HG02571 (cell line): ENCODE measurements around the gene NAV3.

ENCODE experiments used
- ATAC-seq: cut with Tn5 transposase; IDR thresholded peaks from one replicate; pipeline ENCODE4 v1.9.1; 2021; ENCODE audit warnings: mild to moderate bottlenecking, moderate library complexity; ENCODE audit not compliant: unreplicated experiment

NAV3 gene, protein sequence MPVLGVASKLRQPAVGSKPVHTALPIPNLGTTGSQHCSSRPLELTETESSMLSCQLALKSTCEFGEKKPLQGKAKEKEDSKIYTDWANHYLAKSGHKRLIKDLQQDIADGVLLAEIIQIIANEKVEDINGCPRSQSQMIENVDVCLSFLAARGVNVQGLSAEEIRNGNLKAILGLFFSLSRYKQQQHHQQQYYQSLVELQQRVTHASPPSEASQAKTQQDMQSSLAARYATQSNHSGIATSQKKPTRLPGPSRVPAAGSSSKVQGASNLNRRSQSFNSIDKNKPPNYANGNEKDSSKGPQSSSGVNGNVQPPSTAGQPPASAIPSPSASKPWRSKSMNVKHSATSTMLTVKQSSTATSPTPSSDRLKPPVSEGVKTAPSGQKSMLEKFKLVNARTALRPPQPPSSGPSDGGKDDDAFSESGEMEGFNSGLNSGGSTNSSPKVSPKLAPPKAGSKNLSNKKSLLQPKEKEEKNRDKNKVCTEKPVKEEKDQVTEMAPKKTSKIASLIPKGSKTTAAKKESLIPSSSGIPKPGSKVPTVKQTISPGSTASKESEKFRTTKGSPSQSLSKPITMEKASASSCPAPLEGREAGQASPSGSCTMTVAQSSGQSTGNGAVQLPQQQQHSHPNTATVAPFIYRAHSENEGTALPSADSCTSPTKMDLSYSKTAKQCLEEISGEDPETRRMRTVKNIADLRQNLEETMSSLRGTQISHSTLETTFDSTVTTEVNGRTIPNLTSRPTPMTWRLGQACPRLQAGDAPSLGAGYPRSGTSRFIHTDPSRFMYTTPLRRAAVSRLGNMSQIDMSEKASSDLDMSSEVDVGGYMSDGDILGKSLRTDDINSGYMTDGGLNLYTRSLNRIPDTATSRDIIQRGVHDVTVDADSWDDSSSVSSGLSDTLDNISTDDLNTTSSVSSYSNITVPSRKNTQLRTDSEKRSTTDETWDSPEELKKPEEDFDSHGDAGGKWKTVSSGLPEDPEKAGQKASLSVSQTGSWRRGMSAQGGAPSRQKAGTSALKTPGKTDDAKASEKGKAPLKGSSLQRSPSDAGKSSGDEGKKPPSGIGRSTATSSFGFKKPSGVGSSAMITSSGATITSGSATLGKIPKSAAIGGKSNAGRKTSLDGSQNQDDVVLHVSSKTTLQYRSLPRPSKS (N-terminal part only)

GRCh38 chr12:77830583-77831351 lies at the start of gene NAV3:
NAV3 (plus strand) TSS chr12:77830894; CDS start chr12:77831462, 568 bp downstream.
- no peak for ATAC-seq

GRCh38 chr12:77782034-77782433 lies 48.7 kb upstream of the NAV3 start:
- no peak for ATAC-seq

DNA sequence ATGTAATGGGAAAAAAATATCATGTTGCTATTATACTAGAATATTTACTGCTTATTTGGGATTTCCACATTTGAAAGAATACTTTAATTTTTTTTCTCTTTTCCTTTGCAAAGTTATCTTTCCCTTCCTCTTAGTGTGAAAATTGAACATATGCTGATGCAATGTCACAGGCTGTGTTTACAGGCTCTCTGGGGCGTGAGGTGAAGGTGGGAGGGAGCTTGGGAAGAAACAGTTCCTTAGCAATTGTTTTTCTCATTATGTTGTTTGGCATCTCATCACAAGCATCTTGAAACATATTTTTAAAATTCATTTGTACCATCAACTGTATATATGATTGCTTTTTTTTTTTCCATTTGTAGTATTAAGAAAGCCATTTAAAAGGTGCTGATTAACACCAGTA lies 47.9 kb upstream of the NAV3 start:
- no peak for ATAC-seq

DNA sequence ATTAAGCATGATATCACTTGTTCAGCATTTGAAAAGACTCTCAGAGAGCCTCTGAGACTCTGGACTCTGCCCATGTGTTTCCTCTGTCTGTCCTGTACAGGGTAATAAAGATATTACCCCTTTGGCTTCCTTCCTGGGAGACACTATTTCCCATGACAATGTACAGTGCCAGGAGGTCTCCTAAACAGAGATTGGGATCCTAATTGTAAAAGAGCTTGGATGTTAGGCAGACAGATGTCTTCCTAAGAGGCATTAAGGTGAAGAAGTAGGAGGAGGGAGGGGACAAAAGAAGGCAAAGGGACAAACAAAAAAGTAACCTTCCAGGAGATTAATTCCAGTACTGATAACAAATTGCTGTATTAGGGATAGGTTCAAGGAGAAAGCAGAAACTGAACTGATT lies 45.5 kb upstream of the NAV3 start:
- no peak for ATAC-seq

DNA sequence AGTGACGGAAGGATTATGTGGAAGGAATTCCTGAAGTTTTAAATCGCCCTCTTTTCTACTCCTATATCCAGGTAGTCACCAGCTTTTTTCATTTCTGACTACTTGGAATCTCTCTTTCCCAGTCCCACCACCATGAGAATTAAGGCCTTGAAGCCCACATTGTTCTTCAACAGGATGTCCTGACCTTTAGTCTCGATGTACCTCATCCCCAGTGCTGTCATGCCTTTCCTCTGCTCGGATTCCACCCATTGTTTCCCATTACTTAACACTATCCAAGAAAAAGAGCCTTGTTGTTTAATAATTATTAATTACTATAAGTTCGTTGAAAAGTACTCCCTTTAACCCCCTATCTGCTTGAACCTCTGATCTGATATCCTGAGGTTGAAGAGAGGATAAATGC lies 44.0 kb upstream of the NAV3 start:
- no peak for ATAC-seq

GRCh38 chr12:77788231-77789168 lies 42.2 kb upstream of the NAV3 start:
- no peak for ATAC-seq

GRCh38 chr12:77795699-77796098 lies 35.0 kb upstream of the NAV3 start:
- no peak for ATAC-seq

GRCh38 chr12:77796775-77797174 lies 33.9 kb upstream of the NAV3 start:
- no peak for ATAC-seq

DNA sequence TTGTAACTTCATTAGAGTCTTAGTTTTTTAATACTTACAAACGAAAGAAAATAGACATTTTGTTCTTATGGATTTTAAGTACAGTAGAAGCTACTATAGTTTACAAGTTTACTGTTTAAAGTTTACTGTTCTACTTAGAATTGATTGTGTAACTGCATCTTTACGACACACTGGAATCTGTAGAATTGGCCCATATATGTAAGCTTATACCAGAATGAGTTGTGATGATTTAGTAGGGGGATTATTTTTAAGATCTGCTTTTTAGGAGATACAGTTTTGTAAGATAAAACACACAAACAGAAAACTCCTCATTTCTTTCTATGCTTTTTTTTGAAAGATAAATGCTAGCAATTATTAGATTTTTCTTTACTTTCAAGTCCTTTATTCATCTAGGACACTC lies 30.2 kb upstream of the NAV3 start:
- ATAC-seq, result no peak

DNA sequence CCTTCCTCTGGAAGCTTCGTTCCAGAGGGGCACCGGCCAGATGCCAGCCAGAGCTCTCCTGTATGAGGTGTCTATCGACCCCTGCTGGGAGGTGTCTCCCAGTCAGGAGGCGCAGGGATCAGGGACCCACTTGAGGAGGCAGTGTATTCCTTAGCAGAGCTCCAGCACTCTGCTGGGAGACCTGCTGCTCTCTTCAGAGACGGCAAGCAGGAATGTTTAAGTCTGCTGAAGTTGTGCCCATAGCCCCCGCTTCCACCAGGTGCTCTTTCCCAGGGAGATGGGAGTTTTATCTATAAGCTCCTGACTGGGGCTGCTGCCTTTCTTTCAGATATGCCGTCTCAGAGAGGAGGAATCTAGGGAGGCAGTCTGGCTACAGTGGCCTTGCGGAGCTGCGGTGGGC lies 22.2 kb upstream of the NAV3 start:
- no peak for ATAC-seq

DNA sequence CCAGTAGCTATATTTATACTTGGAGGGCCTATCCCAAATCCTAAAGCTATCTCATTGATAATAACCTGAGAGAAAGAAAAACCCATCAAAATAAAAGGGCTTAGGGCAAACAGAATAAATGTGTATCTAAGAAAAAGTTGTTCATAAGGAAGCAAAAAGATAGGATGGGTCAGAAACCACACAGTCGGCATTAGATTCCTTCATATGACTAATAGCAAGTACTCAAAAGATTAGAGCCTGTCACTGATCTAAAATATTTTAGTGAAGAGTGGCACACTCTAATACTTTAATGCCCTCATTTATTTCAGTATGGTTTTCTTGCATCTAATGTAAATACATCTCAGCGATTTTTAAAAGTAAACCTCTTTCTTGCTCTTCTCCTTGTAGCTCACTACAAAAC lies 17.1 kb upstream of the NAV3 start:
- no peak for ATAC-seq

DNA sequence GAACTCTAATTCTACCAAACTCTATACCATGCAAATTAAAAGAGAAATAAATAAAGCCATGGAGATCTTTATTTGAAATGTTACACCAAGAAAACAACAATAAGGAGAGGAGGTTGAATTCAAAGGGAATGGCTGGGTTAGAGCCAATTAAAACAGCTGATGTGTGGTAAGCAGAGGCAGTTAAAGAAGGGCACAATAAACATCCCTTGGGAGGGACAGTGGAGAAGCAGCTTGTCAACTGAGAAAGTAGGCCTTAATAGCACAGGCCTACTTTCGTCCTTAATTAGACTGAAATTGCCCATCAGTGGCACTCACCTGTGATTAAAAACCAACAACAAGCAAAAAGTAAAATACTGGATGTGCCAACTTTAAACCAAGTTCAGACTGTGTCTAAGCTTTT lies 16.3 kb upstream of the NAV3 start:
- ATAC-seq, result no peak

GRCh38 chr12:77816196-77816595 lies 14.5 kb upstream of the NAV3 start:
- ATAC-seq, result peak; percentile 89

DNA sequence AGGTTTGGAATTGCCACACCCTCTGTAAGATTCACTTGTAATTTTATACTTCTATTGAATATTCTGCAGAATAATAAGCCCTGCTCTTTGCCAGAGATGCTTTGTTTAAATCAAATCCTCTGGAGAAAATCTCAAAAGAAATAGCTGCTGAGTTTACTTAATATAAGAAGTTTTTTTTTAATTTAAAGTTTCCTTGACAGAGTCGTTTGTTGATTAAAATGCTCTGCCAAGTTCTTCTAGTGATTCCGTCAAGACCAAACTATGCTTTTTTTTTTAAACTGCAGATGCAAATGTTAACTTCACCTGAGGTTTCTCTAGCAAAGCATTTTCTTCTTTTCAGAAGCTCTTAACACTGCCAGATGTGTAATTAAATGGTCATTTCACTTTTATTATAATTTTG lies 13.4 kb upstream of the NAV3 start:
- no peak for ATAC-seq

GRCh38 chr12:77818351-77818750 lies 12.3 kb upstream of the NAV3 start:
- ATAC-seq, result no peak

DNA sequence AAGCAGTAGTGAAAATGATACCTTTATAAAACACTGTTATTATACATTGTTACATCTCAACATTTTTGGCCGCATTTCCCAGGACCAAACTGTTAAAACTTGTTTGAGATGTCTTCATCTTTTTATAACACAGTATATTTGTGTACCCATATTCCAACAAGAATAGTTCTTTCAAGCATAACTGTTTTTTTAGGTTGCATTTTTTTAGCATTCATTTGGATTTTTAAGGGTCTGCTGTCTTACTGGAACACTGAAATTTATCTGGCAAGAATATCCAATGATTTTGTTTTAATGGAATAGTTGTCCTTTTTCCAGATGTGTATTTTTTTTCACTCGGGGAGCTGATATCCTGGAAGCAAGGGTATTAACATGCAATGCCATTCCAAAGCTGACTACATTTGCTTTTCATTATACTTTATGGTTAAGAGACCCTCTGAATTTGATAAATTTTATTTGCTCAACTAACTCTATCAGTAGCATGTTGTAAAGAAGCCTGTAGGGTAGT lies 8.9 kb upstream of the NAV3 start:
- ATAC-seq, result no peak

DNA sequence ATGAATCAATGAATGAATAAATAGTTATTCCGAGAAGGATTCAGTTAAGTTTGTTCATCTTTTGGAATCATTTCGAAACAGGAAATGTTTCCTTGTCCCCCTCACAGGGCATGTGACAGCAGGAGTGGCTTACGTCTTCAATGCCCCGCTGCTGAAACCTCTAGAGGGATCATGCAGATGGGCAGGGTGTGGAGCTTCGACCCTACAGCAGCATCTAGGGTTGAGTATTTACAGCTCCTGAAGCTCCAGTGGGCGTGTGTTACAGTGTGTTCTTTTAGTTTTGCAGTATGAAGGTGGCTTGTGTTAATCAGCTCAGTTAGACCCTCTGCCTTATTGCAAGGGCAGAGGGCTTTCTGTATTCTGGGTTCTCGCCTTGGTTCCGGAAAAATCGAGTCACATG lies 2.6 kb downstream of the NAV3 start:
- ATAC-seq, result no peak

DNA sequence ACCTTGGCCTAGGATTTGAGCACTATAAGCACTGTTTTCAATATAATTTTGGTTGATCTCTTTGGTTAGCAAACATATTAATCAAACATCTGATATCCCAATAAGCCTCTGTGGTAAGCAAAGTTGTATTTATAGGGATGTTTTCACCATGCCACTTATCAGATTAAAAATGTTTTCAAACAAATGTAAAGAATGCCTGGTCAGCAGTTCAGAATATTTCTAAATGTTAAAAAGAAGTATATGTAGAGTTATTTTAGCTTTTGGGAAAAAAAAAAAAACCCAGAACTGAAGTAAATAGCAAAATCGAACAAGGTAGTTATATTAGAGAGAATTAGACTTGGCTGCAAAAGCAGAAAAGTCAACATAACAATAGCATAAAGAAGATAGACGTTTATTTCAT lies 3.9 kb downstream of the NAV3 start:
- ATAC-seq, result no peak

DNA sequence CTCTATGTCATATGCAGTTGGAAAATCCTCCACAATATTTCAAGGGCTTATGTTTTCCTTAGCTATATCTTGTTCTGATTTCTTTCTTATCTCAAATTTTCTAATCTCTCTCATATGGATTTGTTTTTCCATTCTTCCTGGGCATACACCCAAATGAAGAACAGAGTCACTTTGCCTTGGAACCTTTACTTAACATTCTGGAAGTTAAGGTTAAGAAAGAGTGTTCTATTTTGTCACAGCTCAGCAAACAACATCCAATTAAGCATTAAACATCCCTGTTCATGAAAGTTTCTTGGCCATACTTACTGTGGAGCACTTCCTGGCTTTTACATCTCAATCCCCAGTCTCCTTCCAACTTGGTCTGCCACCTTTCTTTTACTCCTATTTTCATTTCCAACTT lies 5.3 kb downstream of the NAV3 start:
- ATAC-seq, result no peak
